SK-N-SH treated with all-trans-retinoic acid at 6 μM for 48 hours (cell line): ENCODE measurements around the gene VILL.
"Not testable (repeated sequence)": the region's sequence is repeated elsewhere in the genome, so short reads cannot be mapped to it uniquely, and the experiment has no call there.

ENCODE experiments used
- ARNTL ChIP-seq: fragments of 450-650 bp; formaldehyde crosslinking; IDR thresholded peaks from 2 replicates; pipeline ENCODE4 v1.5.0; 2020; ENCODE audit warnings: low read depth, mild to moderate bottlenecking, moderate library complexity, borderline replicate concordance
- BACH2 ChIP-seq: fragments of 250-450 bp; sonication (Bioruptor Pico); IDR thresholded peaks from 2 replicates; pipeline ENCODE4 v1.9.0; 2021; ENCODE audit warnings: mild to moderate bottlenecking, borderline replicate concordance
- CREB5 ChIP-seq: fragments of 250-450 bp; sonication (Bioruptor Pico); IDR thresholded peaks from 2 replicates; pipeline ENCODE4 v1.5.1; 2020; ENCODE audit warnings: low read depth, mild to moderate bottlenecking, moderate library complexity
- PATZ1 ChIP-seq: fragments of 250-450 bp; sonication (Bioruptor Pico); IDR thresholded peaks from 2 replicates; pipeline ENCODE4 v1.8.0; 2020; ENCODE audit warnings: mild to moderate bottlenecking, moderate library complexity, borderline replicate concordance
- ZC3H10 ChIP-seq: fragments of 250-450 bp; sonication (Bioruptor Pico); IDR thresholded peaks from 2 replicates; pipeline ENCODE4 v1.5.1; 2021; ENCODE audit warnings: mild to moderate bottlenecking, moderate library complexity
- ZFP3 ChIP-seq: fragments of 250-450 bp; sonication (Bioruptor Pico); IDR thresholded peaks from 2 replicates; pipeline ENCODE4 v1.5.0; 2020; ENCODE audit warnings: mild to moderate bottlenecking, moderate library complexity
- ZFP30 ChIP-seq: fragments of 450-650 bp; formaldehyde crosslinking; IDR thresholded peaks from 2 replicates; pipeline ENCODE4 v1.5.0; 2022; ENCODE audit warnings: mild to moderate bottlenecking, moderate library complexity

GRCh38 chr3:38034335-38034734, 43.7 kb downstream of the VILL start:
- TF ChIP-seq ZFP30 (CRISPR knock-in tag); PATZ1 (CRISPR knock-in tag); ARNTL; ZC3H10; CREB5; BACH2; ZFP3 (CRISPR knock-in tag): not testable (repeated sequence)
